ENCODE measurements around the gene CFAP299.

- TF ChIP-seq CTCF (IDR thresholded peaks at IDR 0.05): no peak
- no peak for TF ChIP-seq POLR2AphosphoS5 (IDR thresholded peaks at IDR 0.05)
Observed at GRCh38 chr4:80452055-80452454, 116.5 kb downstream of the CFAP299 start.
